Common myeloid progenitor, CD34-positive (primary cell): ENCODE data around the gene GARIN1A.

Experiments used
- CTCF ChIA-PET: fragments of 350-600 bp; sonication (Branson Sonifier 250); formaldehyde crosslinking; loops from one replicate; lab custom pipeline; 2021; ENCODE audit warnings: antibody characterized with exemption; lab: Charles Lee
- POLR2A ChIA-PET: fragments of 350-600 bp; sonication (Branson Sonifier 250); formaldehyde crosslinking; loops from one replicate; lab custom pipeline; 2021; ENCODE audit warnings: antibody characterized with exemption; lab: Charles Lee
- DNase-seq, 3 donors: peaks; one replicate each; pipeline versions ENCODE4 v3.0.0 to v3.0.0-alpha.2; 2013
- H3K27ac ChIP-seq, 2 experiments: 1 replicate in 1 of 2; 2 replicates in 1 of 2; pipeline ENCODE4 v1.7.0; 2013; ENCODE audit warnings: inconsistent platforms in 2 of 2, low read length in 2 of 2, mild to moderate bottlenecking in 2 of 2, low read depth in 1 of 2, moderate library complexity in 1 of 2; ENCODE audit not compliant: severe bottlenecking in 2 of 2, insufficient read depth in 1 of 2, poor library complexity in 1 of 2
- H3K27me3 ChIP-seq, 5 experiments: replicated peaks in 2 of 5; 1 replicate in 3 of 5; 2 replicates in 2 of 5; pipeline versions ENCODE4 v1.6.1 to v1.7.0; 2013; ENCODE audit warnings: low read length in 4 of 5, mild to moderate bottlenecking in 2 of 5, moderate library complexity in 2 of 5, inconsistent platforms in 1 of 5; ENCODE audit not compliant: insufficient read depth in 5 of 5, control insufficient read depth in 4 of 5
- H3K36me3 ChIP-seq, 4 experiments: 1 replicate in 2 of 4; 2 replicates in 2 of 4; pipeline versions ENCODE4 v1.6.1 to v1.7.0; 2013; ENCODE audit warnings: low read length in 3 of 4, control low read depth in 1 of 4, mild to moderate bottlenecking in 1 of 4; ENCODE audit not compliant: control insufficient read depth in 4 of 4, insufficient read depth in 4 of 4
- H3K4me1 ChIP-seq, 4 experiments: 1 replicate in 3 of 4; 2 replicates in 1 of 4; pipeline versions ENCODE4 v1.6.1 to v1.7.1; 2013; ENCODE audit warnings: low read length in 3 of 4, mild to moderate bottlenecking in 3 of 4, control low read depth in 1 of 4, inconsistent platforms in 1 of 4, moderate library complexity in 1 of 4; ENCODE audit not compliant: control insufficient read depth in 4 of 4, insufficient read depth in 4 of 4; ENCODE audit errors: control extremely low read depth in 1 of 4
- H3K4me3 ChIP-seq, 7 experiments: 1 replicate in 4 of 7; 2 replicates in 3 of 7; pipeline versions ENCODE4 v1.5.1 to v1.7.0; 2013; ENCODE audit warnings: mild to moderate bottlenecking in 7 of 7, low read length in 6 of 7, moderate library complexity in 6 of 7, inconsistent platforms in 2 of 7, low read depth in 2 of 7, control low read depth in 1 of 7; ENCODE audit not compliant: insufficient read depth in 4 of 7, control insufficient read depth in 1 of 7; ENCODE audit errors: extremely low read depth in 1 of 7
- H3K9me3 ChIP-seq, 5 experiments: 1 replicate in 4 of 5; 2 replicates in 1 of 5; pipeline versions ENCODE4 v1.6.1 to v1.7.1; 2013; ENCODE audit warnings: low read length in 4 of 5, mild to moderate bottlenecking in 2 of 5, inconsistent platforms in 1 of 5, low read depth in 1 of 5, moderate library complexity in 1 of 5; ENCODE audit not compliant: control insufficient read depth in 4 of 5, insufficient read depth in 2 of 5; ENCODE audit errors: control extremely low read depth in 1 of 5
- WGBS: methylation state at CpG from one replicate; pipeline ENCODE4 v1.1.5; 2013; ENCODE audit not compliant: insufficient coverage; 5-methylcytosine and 5-hydroxymethylcytosine counted together

The GARIN1A gene

DNA sequence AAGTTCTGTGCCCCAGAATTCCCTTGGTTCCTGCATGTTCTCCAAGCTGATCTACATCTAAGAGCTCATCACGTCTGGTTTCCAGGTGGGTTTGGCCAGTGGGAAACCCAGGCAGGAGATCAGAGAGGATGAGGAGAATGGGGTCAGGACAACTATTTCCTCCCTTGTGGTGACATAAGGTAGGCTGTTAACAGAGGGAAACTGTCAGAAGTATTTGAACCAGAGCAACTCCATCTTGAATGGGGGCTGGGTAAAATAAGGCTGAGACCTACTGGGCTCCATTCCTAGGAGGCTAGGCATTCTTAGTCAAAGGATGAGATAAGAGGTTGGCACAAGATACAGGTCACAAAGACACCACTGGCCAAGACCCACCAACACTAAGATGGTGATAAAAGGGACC is 19.1 kb downstream of the GARIN1A start:
- H3K4me1 ChIP-seq = no peaks in the 10 kb centered on the region
- no CpG with 5 or more reads among the region's 1 CpG for WGBS
- no peaks in the 10 kb centered on the region for H3K36me3 ChIP-seq
- ChIA-PET CTCF (no interaction called here), POLR2A (no interaction called here)
- H3K4me3 ChIP-seq = no peak overlapping the region
- no peak overlapping the region for H3K27ac ChIP-seq
- DNase-seq = no peak
- no peaks in the 10 kb centered on the region for H3K9me3 ChIP-seq
- H3K27me3 ChIP-seq = peaks cover 0 to 4% (median 1%) of the 10 kb centered on the region in 5 experiments

DNA sequence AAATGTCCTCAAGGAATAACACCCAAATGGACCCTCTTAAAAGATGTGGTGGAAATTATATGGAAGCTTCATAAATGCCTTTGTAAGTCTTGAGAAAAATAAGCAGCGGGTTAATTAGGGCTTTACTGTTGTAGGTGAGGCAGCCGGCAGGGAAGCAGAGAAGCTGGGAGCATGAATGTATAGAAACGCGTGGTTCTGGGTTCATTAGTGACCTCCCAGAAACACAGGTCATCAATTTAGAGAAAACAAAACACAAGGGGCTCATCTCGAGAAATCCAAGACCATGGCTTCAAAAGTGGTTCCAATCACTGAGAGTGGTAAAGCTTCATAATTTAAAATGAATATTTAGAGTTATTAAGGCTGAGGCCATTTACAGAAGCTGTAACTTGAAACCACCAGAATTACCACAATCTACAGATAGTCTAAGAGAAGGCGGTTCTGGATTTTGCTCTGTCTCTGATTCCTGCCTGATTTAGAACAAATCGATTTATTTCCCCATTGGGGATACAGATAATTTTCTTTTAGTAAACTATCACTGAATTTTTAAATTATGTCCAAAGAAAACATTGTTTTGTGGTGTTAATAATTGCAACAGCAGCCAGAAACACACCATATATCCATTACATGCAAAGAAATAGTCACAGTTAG is 20.7 kb downstream of the GARIN1A start:
- Histone ChIP-seq H3K27me3 (peaks cover 2 to 20% (median 7%) of the 10 kb centered on the region in 5 experiments), H3K4me3 (no peak overlapping the region), H3K9me3 (no peaks in the 10 kb centered on the region), H3K4me1 (peaks cover 0 to 7% (median 5%) of the 10 kb centered on the region in 4 experiments), H3K27ac (no peak overlapping the region), H3K36me3 (no peaks in the 10 kb centered on the region)
- DNase-seq = no peak
- WGBS = 100% methylated on average over 4 of the region's 7 CpGs
- ChIA-PET POLR2A (no interaction called here), CTCF (interaction anchor here (0.6 to 1.3 kb wide), 3 partner anchors 9 to 411 kb away, joined by 3 to 4 read pairs (median 3); no protein-coding TSS in a partner anchor)

DNA sequence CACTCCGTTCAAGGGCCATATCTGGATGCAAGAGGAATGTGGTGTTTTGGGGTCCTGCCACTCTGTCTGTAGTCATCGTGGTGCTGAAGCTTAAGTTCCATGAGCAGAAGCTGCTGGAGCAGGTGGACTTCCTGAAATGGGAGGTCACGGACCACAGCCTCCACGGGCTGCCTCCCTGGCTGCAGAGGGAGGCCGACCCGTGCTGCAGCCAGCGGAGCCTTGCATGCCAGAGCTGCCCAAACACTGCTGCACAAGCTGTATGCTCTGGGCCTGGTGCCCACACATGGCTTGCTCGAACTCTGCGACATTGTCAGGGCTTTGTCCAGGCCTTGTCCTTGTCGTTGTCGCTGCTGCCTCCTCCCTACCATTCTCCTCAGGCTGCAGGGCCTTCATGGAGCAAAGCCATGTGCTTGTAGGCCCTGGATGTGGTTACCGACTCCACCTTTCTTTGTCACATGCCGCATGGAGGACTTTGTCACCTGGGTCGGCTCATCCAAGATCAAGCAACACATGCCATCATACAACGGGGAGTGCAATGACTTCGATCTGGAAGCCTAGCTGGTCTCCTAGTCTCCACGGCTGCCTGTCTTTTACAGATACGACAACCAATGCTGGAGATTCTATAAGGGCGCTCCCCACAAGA is 21.4 kb downstream of the GARIN1A start:
- H3K9me3 ChIP-seq = no peaks in the 10 kb centered on the region
- ChIA-PET POLR2A (no interaction called here), CTCF (interaction anchor here (1.3 kb wide), 1 partner anchor 20 kb away, joined by 3 read pairs; no protein-coding TSS in a partner anchor)
- no peak overlapping the region for H3K27ac ChIP-seq
- 95% methylated on average over 18 of the region's 19 CpGs for WGBS
- H3K36me3 ChIP-seq = no peaks in the 10 kb centered on the region
- DNase-seq = no peak
- peaks cover 2 to 26% (median 11%) of the 10 kb centered on the region in 5 experiments for H3K27me3 ChIP-seq
- H3K4me3 ChIP-seq = no peak overlapping the region
- H3K4me1 ChIP-seq = peaks cover 0 to 10% (median 6%) of the 10 kb centered on the region in 4 experiments

DNA sequence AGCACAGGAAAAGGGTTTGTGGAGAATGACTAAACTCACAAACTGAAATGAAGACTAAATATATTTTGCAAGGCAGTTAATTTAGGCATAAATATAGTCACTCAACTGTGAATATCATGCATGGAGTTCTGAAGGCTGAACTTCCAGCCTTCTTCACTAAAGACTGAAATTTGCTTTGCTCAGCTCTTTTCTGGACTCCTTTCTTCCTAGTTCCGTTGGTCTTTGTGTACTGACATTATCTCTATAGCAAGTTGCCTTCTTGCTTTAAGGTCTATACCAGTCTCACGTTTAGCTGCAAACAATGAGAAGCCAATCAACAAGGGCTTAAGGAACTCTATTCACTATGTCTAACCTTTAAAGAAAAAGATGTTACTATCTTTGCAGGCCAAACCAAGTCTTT is 22.6 kb downstream of the GARIN1A start:
- H3K4me1 ChIP-seq = peaks cover 0 to 10% (median 6%) of the 10 kb centered on the region in 4 experiments
- H3K27me3 ChIP-seq = peaks cover 2 to 36% (median 12%) of the 10 kb centered on the region in 5 experiments
- ChIA-PET POLR2A (no interaction called here), CTCF (interaction anchor here (1.2 to 1.3 kb wide), 2 partner anchors 21 to 24 kb away, joined by 3 read pairs; no protein-coding TSS in a partner anchor)
- H3K36me3 ChIP-seq = no peaks in the 10 kb centered on the region
- no peak overlapping the region for H3K27ac ChIP-seq
- whole genome bisulfite sequencing = 78% methylated on average over 1 of the region's 2 CpGs
- no peak for DNase-seq
- H3K9me3 ChIP-seq = no peaks in the 10 kb centered on the region
- H3K4me3 ChIP-seq = no peak overlapping the region

DNA sequence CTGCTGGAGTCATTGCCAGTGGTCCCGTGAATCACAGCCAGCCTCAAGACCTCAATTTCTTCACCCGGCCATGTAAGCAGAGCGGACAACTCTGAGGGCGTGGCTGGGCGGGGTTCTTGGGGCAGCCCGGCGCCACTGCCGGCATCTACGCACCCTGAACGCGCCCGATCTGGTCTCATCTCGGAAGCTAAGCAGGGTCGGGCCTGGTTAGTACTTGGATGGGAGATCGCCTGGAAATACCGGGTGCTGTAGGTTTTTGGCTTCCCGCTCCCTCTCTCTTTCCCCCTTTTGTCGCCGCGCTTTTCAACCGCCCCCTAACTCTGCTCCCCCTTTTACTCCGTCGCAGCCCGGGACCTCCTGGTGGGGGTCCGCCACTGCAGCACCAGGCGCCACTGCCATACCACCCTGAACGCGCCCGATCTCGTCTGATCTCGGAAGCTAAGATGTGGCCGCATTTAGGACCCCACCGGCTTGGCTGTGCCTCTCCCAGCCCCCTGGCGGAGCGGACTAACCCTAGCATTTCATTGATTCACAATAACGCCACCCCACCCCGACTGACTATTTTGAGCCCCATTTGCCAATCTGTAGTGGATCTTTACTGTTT is 25.3 kb downstream of the GARIN1A start:
- H3K4me1 ChIP-seq = peaks cover 0 to 10% (median 6%) of the 10 kb centered on the region in 4 experiments
- DNase-seq = peak; percentile 72 to 85 (median 82)
- no peaks in the 10 kb centered on the region for H3K9me3 ChIP-seq
- CTCF ChIA-PET = interaction anchor here (0.8 to 1.0 kb wide), 3 partner anchors 9 to 112 kb away, joined by 3 to 4 read pairs (median 3); no protein-coding TSS in a partner anchor
- H3K27ac ChIP-seq = no peak overlapping the region
- WGBS = 3% methylated on average over 20 of the region's 37 CpGs
- POLR2A ChIA-PET = no interaction called here
- H3K4me3 ChIP-seq = peak overlapping the region; percentile 28 to 74 (median 66)
- no peaks in the 10 kb centered on the region for H3K36me3 ChIP-seq
- H3K27me3 ChIP-seq = peaks cover 2 to 44% (median 12%) of the 10 kb centered on the region in 5 experiments

DNA sequence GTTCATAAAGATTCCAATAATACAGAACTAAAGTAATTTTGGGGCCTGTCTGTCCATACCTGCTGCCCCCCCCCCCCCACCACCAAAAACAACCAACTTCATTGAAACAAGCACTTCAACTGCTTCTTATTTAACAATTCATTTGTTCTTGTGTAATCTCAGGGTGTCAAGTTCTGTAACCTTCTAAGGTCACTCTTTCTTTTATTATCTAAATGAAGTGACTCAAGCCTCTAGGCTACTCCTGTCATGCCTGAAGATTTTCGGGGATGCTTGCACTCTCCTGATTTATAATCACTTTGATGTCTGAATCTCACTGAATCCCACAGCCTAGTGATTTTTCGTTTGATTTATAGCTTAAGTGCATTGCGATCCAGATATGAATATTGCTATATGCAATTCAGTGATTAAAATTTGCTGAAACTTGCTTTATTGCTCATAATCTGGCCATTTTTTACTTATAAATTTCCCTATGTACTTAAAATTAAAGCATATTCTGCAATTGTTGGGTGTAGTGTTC is 27.2 kb downstream of the GARIN1A start:
- POLR2A ChIA-PET = no interaction called here
- CTCF ChIA-PET = interaction anchor here (1.3 kb wide), 1 partner anchor 18 kb away, joined by 3 read pairs; no protein-coding TSS in a partner anchor

More for the DNA sequence above, 27.2 kb downstream of the GARIN1A start:
- H3K9me3 ChIP-seq = no peaks in the 10 kb centered on the region
- WGBS = 100% methylated on average over 1 of the region's 3 CpGs
- H3K27ac ChIP-seq = no peak overlapping the region
- no peak overlapping the region for H3K4me3 ChIP-seq
- peaks cover 2 to 44% (median 12%) of the 10 kb centered on the region in 5 experiments for H3K27me3 ChIP-seq
- no peaks in the 10 kb centered on the region for H3K36me3 ChIP-seq
- H3K4me1 ChIP-seq = peaks cover 0 to 10% (median 6%) of the 10 kb centered on the region in 4 experiments
- DNase-seq = no peak
